ENCODE results near the gene C2CD4A.

DNA sequence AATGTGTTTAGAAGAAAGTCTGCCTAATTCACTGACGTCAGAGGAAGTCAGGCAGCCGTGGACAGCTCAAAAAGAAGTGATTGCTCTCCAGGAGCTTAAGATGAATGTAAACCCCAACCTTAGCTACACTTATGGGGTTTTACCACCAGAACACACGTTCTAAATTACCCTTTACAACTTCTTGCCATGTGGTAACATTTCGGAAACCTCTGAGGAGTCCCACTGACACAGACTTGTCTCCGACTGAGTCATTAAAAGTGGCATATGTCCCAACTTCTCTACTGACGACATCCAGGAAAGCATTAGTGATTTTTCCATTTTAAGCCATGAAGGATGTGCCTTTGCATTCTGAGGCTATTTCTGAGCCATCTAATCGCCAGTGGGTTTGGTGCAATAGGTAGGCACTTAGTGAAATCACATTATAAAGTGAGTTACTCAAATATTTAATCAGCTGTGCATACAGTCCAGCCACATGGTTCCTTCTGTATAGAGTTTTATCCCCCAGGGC lies 32.4 kb downstream of the C2CD4A start:
- TF ChIP-seq CTCF (IDR thresholded peaks at IDR 0.05) (no peak), EZH2phosphoT487 (IDR thresholded peaks at IDR 0.05) (no peak), EZH2 (IDR thresholded peaks at IDR 0.05) (no peak)
